NCI-H82 (cell line): ENCODE measurements around the gene DNAJB4.
"Not testable (repeated sequence)": the region's sequence is repeated elsewhere in the genome, so short reads cannot be mapped to it uniquely, and the experiment has no call there.

Source experiments
- DNase-seq: peaks from one replicate; lab custom pipeline; 2025; lab: John Stamatoyannopoulos, UW

Gene DNAJB4

GRCh38 chr1:77990629-77991204 lies 14.0 kb upstream of the DNAJB4 start:
- no peak for DNase-seq

- no peak for DNase-seq
These were observed 13.1 kb upstream of the DNAJB4 start for GRCh38 chr1:77991638-77992037.

- no peak for DNase-seq
These were observed 10.5 kb upstream of the DNAJB4 start for GRCh38 chr1:77994117-77994705.

- DNase-seq, result no peak
These were observed 8.0 kb upstream of the DNAJB4 start for GRCh38 chr1:77996734-77997133.

- DNase-seq, result not testable (repeated sequence)
These were observed 4.2 kb upstream of the DNAJB4 start for GRCh38 chr1:78000536-78000935.

GRCh38 chr1:78003070-78003746 lies 1.5 kb upstream of the DNAJB4 start:
- DNase-seq, result no peak

GRCh38 chr1:78003882-78004718 lies 639 bp upstream of the DNAJB4 start:
- DNase-seq, result peak; percentile 81

- no peak for DNase-seq
These were observed 646 bp downstream of the DNAJB4 start for GRCh38 chr1:78005448-78005722.

- DNase-seq, result peak; percentile 27
These were observed 1.0 kb downstream of the DNAJB4 start for GRCh38 chr1:78005755-78006154.

- DNase-seq, result no peak
These were observed 1.8 kb downstream of the DNAJB4 start for GRCh38 chr1:78006521-78006920.

GRCh38 chr1:78007677-78008341 lies 3.1 kb downstream of the DNAJB4 start:
- no peak for DNase-seq

- DNase-seq, result no peak
These were observed 4.5 kb downstream of the DNAJB4 start for GRCh38 chr1:78009276-78009675.

GRCh38 chr1:78009836-78010235 lies 5.1 kb downstream of the DNAJB4 start:
- DNase-seq, result no peak

- no peak for DNase-seq
These were observed 6.3 kb downstream of the DNAJB4 start for GRCh38 chr1:78011050-78011449.

GRCh38 chr1:78015148-78015547 lies 10.4 kb downstream of the DNAJB4 start:
- DNase-seq, result no peak

GRCh38 chr1:78019024-78019423 lies 14.3 kb downstream of the DNAJB4 start:
- no peak for DNase-seq

- DNase-seq, result not testable (repeated sequence)
These were observed 16.4 kb downstream of the DNAJB4 start for GRCh38 chr1:78021134-78021533.

- DNase-seq, result no peak
These were observed 25.1 kb downstream of the DNAJB4 start for GRCh38 chr1:78029793-78030192.

- DNase-seq, result no peak
These were observed 28.5 kb downstream of the DNAJB4 start for GRCh38 chr1:78032996-78033796.

GRCh38 chr1:78033797-78034172 lies 29.0 kb downstream of the DNAJB4 start:
- no peak for DNase-seq

- no peak for DNase-seq
These were observed 30.4 kb downstream of the DNAJB4 start for GRCh38 chr1:78035121-78035520.

GRCh38 chr1:78036450-78036849 lies 31.7 kb downstream of the DNAJB4 start:
- DNase-seq, result no peak
